GM23248 (cell line): ENCODE results near the gene BHLHE40.

ENCODE experiments used
- EZH2 ChIP-seq: fragments of 200-600 bp; sonication (generic); IDR thresholded peaks from 2 replicates; pipeline ENCODE4 v1.6.1; 2018; ENCODE audit warnings: antibody characterized with exemption, mild to moderate bottlenecking; ENCODE audit not compliant: insufficient read depth, poor library complexity, severe bottlenecking
- EZH2phosphoT487 ChIP-seq: fragments of 200-600 bp; sonication (generic); IDR thresholded peaks from 2 replicates; pipeline ENCODE4 v1.6.1; 2018; ENCODE audit warnings: antibody characterized with exemption, moderate library complexity, mild to moderate bottlenecking, low read depth; ENCODE audit not compliant: insufficient read depth

GRCh38 chr3:4936982-4937614 lies 42.1 kb upstream of the BHLHE40 start:
- TF ChIP-seq EZH2 (no peak), EZH2phosphoT487 (no peak)
